Stimulated activated CD4-positive, alpha-beta T cell treated with anti-CD3 and anti-CD28 coated beads, Interleukin-1b, Interleukin-23, amount 100 ng/mL, for 48 hours (primary cell): ENCODE measurements around the gene SCYL3.
"Not testable (repeated sequence)": the region's sequence is repeated elsewhere in the genome, so short reads cannot be mapped to it uniquely, and the experiment has no call there.

Source experiments
- DNase-seq: peaks from one replicate; pipeline ENCODE4 v3.0.0-alpha.2; 2020

The SCYL3 gene

GRCh38 chr1:169811418-169812035 is 82.2 kb downstream of the SCYL3 start:
- DNase-seq: not testable (repeated sequence)

GRCh38 chr1:169809370-169810095 is 84.2 kb downstream of the SCYL3 start:
- DNase-seq: no peak

GRCh38 chr1:169804941-169805340 is 88.8 kb downstream of the SCYL3 start:
- no peak for DNase-seq

- DNase-seq: no peak
Observed at GRCh38 chr1:169802888-169803287, 90.8 kb downstream of the SCYL3 start.
